ENCODE data around the gene ZNF169.
"Not testable (repeated sequence)": the region's sequence is repeated elsewhere in the genome, so short reads cannot be mapped to it uniquely, and the experiment has no call there.

ZNF169 gene

DNA sequence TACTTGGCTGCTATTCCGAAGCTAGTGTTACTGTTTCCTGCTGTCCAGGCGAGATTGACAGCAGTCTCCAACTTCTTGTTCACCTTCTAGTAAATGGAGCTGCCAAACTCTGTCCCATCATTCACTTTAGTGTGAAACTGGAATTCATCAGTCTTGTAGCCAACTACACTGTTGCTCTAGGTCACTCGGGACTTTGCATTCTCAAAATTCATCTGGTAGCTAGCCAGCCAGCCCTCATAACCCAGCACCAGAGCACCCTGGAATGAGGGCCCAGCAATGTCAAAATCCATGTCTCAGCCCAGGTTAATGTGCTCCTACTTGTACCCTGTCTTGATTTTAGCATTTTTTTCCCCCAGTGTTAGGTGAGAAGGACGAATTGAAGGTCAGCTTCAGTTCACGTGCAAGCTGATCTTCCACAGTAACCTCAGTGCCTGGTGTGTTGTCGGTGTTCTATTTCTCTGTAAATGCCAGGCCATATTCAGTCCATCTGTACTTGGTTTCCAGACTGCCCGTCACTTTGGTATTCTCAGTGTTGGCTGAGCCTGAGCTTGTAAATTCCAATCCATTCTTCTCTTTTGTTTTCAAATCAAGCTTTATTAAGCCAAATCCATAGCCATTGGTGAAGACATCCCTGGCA lies 28.9 kb downstream of the ZNF169 start:
- no peak for DNase-seq

DNA sequence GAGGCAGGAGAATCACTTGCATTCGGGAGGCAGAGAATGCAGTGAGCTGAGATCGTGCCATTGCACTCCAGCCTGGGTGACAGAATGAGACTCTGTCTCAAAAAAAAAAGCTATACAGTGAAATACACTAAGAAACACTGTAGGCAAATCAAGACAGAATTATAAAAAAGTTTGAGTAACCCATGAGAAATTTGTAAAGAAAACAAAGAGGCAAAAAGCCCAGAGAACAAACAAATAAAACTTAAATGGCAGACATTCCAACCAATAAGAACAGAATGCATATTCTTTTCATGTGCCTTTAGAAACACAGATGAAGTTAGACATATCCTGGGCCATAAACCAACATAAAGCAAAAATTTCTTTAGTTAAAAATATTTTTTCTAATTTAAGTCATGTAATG lies 30.6 kb downstream of the ZNF169 start:
- no peak for DNase-seq

DNA sequence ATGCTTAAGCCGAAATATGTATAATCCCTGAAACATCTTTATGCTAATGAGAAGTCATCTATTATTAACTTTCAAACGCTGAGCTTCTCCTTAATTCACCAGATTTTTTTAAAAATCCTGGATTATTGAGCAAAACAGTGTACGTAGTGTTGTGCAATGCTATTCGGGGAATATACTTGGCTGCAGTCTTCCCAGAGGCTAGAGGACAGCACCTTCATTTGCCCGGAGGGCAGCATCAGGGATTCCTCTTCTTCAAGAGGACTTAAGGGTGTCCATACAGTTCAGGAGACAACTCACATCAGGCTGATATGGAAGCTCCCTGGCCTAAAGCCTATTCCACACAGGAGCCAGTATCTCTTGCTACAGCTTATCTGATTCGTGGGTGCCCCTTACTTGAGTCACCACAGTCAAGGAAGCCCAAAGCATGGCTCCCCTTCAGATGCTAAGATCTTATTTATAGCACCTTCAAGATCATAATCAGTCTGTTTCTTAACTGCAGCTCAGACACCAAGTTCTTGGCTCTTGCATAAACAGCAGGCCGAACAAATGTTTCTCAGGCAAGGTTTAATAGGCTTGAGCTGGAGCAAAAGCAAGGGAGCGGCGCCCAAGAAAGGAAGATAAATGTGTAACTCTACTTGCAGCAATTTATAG lies 40.0 kb downstream of the ZNF169 start:
- no peak for DNase-seq

DNA sequence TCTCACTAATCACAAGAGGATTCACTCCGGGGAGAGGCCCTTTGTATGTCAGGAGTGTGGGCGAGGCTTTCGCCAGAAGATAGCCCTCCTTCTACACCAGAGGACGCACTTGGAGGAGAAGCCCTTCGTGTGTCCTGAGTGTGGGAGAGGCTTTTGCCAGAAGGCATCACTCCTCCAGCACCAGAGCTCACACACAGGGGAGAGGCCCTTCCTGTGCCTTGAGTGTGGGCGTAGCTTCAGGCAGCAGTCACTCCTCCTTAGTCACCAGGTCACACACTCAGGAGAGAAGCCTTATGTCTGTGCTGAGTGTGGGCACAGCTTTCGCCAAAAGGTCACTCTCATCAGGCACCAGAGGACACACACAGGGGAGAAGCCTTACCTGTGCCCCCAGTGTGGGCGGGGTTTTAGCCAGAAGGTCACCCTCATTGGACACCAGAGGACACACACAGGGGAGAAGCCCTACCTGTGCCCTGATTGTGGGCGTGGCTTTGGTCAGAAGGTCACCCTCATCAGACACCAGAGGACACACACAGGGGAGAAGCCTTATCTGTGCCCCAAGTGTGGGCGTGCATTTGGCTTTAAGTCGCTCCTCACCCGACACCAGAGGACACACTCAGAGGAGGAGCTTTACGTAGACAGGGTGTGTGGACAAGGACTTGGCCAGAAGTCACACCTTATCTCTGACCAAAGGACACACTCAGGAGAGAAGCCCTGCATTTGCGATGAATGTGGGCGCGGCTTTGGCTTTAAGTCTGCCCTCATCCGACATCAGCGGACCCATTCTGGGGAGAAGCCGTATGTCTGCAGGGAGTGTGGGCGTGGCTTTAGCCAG lies 41.6 kb downstream of the ZNF169 start:
- no peak for DNase-seq

DNA sequence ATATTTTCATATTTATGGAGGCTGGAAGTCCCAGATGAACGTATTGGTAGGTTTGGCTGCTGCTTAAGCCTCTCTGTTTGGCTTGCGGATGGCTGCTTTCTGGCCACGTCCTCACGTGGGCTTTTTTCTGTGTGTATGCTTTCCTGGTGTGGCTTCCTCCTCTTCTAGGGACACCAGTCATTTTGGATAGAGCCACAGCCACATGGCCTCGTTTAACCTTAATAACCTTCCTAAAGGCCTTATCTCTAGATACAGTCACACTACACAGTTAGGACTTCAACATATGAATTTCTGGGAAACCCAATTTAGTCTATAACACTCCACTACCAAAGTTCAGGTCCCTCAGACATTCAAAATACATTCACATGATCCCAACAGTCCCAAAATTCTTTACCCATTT lies 42.5 kb downstream of the ZNF169 start:
- DNase-seq: no peak

DNA sequence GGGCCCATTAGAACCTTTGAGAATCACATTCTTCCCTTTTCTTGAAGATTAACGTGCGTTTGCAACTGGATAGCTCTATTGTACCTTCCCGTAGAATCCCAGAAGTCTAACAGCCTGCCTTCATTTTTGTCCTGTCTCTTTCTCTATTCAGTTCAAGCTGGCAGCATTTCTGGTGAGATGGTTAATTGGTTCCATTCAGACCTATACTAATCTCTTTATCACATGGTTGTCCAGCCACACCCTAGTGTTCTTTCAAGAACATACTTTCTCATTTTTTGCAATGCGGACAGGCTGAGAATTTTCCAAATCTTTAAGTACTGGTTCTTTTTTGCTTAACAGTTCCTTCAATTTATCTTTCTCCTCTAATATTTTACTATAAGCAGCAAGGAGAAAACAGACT lies 43.3 kb downstream of the ZNF169 start:
- no peak for DNase-seq

DNA sequence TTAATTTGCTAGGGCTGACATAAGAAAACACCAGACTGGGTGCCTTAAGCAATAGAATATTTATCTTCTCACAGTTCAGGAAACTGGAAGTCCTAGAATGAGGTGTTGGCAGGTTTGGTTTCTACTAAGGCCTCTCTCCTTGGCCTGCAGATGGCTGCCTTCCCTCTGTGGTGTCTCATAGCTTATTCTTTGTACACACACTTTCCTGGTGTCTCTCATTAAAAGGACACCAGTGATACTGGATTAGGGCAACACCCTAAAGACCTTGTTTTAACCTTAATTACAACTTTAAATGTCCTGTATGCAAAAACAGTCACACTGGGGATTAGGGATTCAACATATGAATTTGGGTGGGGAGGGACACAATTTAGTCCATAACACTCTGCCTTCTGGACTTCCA lies 44.2 kb downstream of the ZNF169 start:
- no peak for DNase-seq

DNA sequence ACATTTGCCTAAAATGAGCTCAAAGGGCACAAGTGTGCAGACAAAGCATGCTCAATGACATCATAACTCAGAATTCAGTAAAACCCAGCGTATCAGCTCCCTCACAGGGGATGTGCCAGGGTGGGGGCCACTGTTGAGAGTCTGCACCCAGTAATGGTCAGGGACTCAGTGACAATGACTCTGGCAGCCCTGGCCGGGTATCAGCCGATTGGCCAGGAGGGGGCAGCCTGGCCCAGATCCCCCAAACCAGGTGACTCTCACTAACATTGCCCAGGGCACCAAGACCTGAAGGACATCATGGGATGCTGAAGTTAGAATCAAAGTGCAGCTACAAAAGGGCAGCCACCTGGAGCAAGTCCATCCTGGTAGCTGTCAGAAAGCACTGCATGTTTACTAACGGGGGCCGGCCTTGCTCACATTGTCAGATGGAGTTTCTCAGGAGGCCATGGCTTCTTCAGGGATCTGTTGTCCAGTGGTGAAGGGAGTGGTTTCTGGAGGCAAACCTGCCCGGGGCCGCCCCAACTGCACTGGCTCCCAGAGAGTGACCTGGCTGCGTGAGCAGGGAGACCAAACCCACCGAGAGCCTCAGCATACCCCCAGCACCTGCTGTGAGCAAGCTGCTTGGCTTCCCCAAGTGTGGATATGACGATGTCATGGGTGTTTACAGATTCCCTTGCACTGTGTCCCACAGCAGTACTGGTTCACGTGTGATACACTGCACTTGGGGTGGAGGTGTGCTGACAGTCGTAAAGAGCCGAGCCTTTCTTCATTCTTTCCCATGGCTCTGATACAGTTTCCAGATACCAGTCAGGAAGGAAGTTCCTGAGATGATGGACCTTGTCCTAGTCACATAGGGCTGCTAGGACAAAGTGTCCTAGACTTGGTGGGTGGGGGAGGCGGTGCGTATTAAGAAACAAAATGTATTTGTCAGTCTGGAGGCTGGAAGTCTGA lies 56.2 kb downstream of the ZNF169 start:
- DNase-seq: not testable (repeated sequence)

DNA sequence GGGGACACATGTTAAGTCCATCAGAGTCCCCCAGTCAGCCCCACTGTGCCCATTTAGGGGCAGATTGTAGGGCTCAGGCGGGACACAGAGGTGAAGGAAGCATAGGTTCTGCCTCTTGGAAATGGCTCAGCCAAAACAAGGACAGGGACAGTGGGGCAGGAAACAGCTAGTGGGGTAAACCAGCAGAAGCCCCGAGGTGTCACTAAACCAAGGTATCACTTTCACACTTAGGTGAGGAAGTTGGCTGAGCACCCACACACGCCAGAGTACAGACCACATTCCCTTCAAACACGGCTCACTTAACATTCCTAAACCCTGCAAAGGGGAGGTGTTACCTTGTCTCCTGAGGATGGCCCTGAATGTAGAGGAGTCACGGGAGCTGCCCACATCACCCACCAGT lies 57.1 kb downstream of the ZNF169 start:
- not testable (repeated sequence) for DNase-seq

DNA sequence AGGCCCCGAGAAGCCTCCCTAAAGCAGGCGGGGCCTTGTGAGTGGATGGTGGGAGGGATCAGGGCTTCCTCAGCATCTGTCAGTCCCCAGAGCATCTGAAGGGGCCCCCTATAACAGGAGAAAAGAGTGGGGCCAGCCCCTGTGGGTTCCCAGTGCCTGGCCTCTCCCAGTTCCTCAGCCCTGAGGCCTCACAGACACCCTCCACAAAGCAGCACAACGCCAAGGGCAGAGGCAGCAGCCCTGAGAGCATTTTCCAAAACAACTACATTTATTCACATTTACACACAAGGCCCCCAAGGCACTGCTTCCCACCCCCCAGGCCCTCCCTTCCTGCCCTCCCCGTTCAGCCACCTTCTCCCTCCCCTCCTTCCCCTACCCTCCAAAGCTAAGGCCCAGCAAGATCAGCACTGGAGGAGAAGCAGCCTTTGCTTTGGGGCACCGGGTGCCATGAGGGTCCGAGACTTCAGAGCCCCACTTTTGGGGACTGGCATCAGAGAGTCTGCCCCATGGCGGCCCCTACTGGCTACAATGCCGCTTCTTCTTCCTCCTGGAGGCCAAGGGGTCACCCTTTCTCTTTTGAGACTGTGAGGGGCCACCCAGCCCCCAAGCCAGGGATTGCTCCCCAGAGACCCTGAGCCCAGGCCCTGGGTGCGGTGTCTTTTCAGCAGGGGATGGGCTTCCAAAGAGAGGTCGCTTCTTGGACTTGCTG lies 59.0 kb downstream of the ZNF169 start:
- DNase-seq: not testable (repeated sequence)

DNA sequence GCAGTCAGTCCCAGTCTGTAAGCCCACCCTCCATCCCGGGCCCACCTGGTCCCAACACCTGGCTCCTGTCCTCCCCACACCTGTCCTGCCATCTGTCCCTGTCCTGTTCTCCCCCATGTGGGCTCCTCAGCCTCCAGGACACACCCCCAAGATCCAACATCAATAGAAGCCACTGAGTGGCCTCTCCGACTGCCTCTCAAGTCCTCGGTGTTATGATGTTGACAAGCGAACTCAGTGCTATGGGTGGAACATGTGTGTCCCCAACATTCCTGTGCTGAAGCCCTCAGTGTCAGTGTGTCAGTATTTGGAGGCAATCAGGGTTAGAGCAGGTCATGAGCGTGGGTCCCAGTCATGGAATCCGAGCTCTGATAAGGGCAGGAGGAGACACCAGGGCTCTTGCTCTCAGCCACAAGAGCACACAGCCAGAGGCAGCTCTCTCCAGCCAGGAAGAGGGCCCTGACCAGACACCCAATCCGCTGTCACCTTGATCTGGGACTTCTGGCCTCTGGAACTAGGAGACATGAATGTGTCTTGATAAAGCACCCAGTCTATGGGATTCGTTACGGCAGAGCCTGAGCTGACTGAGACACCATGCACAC lies 63.3 kb downstream of the ZNF169 start:
- DNase-seq: not testable (repeated sequence)

DNA sequence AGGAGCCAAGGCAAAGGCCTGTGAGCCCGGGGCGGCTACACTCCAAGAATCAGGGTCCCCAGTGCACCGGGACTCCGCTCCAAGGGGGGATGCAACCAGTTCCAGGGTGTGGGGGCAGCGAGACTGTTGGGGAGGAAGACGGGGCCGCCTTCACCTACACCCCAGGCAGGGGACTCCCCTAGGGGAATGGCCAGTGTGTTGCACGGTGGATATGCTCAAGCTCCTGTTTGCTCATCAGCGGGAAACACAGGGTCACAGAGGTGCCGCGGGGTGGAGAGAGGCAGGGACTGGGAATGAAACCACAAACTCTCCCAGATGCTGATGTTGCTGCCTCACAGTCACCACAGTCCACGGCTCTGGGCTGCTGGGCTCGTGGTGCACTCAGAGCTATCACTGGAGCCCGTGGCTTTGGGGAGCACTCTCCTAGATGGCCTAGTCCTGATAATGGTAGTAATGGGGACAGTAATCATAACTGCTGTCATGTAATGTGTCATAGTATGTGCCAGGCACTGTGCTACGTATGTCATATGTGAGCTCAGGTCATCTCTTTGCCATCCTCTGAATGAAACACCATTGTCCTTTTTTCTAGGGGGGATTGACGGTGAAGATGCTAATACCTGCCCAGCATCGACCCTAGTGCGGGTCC lies 64.2 kb downstream of the ZNF169 start:
- DNase-seq: not testable (repeated sequence)

DNA sequence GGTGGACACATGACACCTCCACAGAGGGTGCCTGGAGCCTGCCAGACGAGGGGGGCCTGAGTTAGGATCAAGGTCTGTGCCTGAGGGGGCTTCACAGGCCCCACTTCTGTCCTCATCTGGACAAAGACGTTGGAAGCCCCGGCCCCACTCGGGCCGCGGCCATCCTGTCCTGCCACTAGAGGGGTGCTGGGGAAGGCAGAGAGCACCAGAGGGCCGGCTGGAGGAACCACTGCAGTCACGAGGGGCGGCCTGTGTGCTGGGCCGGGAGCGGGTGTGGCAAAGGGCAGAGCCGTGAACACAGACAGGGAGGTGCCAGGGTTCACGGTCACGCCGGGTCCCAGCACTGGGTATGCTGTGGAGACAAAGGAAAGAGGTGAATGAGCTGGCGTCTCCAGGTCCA lies 66.5 kb downstream of the ZNF169 start:
- DNase-seq: not testable (repeated sequence)

DNA sequence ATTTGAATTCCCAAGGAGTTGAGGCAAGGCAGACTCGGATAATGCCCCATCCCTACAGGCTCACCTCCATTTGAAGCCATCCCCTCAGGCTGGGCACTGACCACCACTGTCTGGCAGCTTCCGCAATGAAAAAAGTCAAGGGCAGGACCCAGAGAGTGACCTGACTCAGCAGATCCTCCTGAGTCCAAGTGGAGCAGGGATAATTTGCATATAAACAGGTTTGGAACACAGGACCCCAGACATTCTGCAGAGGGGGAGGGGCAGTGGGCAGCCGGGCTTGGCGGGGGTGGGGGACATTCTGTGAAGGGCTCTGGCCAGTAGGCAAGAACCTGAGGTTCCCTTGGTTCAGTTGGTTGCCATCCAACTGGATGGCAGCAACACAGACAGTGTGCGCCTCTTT lies 69.4 kb downstream of the ZNF169 start, which contains the start of gene NUTM2F:
TSS of gene NUTM2F (minus strand) at position 101 of the 400 bp plus-strand sequence. CDS start at position 80, 21 bp downstream.
- not testable (repeated sequence) for DNase-seq

DNA sequence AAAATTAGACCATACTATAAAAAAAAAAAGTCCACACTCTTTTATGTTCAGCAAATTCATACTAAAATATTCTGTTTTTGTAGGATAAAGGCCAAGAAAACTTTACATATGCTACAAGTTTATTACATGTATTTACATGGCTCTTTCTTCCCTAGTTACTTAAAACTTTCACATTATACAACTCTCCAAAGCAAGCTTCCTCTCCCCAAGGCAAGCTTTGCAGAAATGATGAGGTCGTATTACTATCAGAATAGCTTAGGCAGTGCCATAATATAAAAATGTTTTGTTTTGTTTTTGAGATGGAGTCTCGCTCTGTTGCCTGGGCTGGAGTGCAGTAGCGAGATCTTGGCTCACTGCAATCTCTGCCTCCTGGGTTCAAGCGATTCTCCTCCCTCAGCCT lies 77.3 kb downstream of the ZNF169 start:
- DNase-seq: not testable (repeated sequence)

DNA sequence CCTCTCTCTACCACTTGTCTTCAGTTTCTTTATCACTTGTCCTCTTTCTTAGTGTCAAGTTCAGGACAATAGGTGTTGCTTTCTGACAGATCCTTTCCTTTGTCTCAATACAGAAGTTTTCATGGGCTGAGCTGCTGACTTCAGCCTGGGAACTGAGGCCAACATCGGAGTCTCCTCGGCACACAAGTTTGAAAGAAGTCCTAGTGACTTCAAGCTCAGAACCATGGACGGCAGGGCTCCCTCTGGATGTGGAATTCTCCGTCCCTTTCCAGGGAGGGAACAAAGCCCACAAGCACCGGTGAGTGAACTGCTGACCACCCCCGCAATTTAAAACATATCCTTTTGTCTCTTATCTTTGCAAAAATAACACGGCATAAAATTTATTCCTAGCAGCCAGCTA lies 79.6 kb downstream of the ZNF169 start:
- DNase-seq: not testable (repeated sequence)

DNA sequence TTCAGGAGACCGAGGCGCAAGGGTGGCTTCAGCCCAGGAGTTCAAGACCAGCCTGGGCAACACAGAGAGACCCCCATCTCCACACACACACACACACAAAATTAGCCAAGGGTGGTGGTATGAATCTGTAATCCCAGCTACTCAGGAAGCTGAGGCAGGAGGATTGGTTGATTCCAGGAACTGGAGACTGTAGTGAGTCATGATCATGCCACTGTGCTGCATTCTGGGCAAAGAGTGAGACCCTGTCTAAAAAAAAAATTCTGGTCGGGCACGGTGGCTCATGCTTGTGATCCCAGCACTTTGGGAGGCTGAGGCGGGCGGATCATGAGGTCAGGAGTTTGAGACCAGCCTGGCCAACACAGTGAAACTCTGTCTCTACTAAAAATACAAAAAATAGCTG lies 80.6 kb downstream of the ZNF169 start:
- DNase-seq: not testable (repeated sequence)

DNA sequence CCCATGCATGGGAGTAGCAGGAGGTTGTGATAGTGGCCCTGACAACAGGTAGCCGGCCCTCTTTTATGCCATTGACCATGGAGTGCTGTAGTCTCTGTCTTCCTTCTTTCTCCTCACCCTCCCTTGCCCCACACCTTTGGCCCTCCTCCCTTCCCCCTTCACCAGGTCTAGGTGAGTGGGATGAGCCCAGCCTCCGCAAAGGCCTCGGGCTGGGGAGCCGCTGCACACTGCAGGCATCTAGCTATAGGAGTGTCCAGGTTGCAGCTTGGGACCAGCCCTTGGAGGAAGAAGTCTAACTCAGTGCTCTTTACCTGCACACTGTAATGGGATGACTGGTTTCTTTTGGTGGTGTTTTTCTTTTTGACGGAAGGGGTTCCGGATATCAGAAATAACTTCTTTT lies 81.7 kb downstream of the ZNF169 start:
- DNase-seq: not testable (repeated sequence)

DNA sequence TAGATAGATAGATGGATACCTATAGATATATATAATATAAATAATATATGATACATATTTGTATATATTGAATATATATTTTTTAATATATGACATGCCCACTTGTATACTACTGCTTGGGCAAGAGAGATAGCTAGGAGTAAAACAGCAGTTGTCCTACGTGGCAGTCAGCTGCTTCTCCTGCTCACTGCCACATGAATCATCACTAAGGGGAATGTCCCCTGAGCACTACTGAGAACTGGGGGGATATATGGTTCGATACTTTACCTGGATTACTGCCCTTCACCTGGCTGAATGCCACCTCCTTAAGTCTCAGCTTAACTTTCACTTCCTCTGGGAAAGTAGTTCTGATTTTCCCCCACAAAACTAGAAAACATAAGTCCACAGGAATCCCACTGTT lies 82.6 kb downstream of the ZNF169 start:
- not testable (repeated sequence) for DNase-seq

DNA sequence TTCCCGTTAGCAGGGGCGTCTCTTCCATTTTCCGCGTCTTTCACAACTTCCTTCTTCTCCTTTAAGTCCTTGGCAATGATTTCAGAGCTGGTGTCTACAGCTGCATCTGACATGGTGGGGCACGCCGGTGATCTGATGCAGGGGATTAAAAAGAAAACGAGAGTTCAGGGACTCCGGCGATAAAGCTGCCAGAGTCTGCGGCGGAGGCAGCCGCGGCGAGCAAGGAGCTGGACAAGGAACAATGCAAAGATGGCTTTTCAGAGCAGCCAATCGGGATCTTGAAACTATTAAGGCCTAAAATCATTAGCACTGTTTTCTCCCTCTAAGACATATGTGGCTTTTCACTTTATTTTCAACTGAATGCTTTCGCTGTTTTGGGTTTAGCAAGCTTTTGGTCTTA lies 88.4 kb downstream of the ZNF169 start:
- not testable (repeated sequence) for DNase-seq

DNA sequence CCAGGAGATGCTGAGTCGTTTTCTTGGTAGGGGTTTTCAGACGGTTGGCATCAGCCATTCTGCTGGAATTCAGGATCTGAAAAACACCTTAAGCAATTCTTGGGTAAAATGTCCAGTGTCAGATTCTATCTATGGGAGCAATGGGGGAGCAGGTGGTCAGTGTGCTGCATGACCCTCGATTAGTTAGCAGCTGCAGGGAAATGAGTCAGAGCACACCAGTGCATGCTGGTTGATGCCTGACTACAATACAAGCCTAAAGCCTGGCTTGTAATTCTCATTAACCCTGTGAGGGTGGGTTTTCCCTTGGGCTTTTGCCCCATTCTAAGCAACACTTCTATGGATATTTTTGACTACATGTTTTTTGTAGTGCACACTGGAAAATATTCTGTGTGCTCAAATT lies 89.7 kb downstream of the ZNF169 start:
- DNase-seq: not testable (repeated sequence)
